HEK293 (cell line): Measurements from ENCODE around the gene PRMT7.
A peak's percentile ranks its signal among the peaks of the same experiment; 100 is the strongest.

Source experiments
- CTCF ChIA-PET: fragments of 350-600 bp; formaldehyde crosslinking; extraction: SDS; loops from one replicate; lab custom pipeline; 2021; ENCODE audit warnings: antibody characterized with exemption; lab: Yijun Ruan, JAX
- POLR2A ChIA-PET: fragments of 300-600 bp; formaldehyde crosslinking; extraction: SDS; loops from one replicate; lab custom pipeline; 2020; ENCODE audit warnings: antibody characterized with exemption, inconsistent platforms; lab: Yijun Ruan, JAX
- H3K27ac ChIP-seq: fragments of 200-500 bp; sonication (Bioruptor generic); 2 replicates; pipeline ENCODE4 v1.5.1; 2014; ENCODE audit warnings: low read depth, low read length, control low read depth, inconsistent platforms; ENCODE audit errors: extremely low read depth
- H3K36me3 ChIP-seq, 2 experiments: fragments of 200-500 bp in 1 of 2; sonication (Bioruptor generic) in 1 of 2; 1 replicate in 1 of 2; 2 replicates in 1 of 2; pipeline ENCODE4 v1.5.1; 2014 to 2017; ENCODE audit warnings: inconsistent platforms in 2 of 2, low read length in 2 of 2; ENCODE audit not compliant: control insufficient read depth in 2 of 2, insufficient read depth in 1 of 2
- H3K4me1 ChIP-seq: fragments of 200-500 bp; sonication (Bioruptor generic); 2 replicates; pipeline ENCODE4 v1.5.1; 2014; ENCODE audit warnings: mild to moderate bottlenecking, low read length, inconsistent platforms; ENCODE audit not compliant: control insufficient read depth, insufficient read depth
- H3K4me3 ChIP-seq: 2 replicates; pipeline ENCODE4 v1.5.1; 2011; ENCODE audit warnings: low read depth, mild to moderate bottlenecking, control low read depth, low read length, moderate library complexity
- H3K9me3 ChIP-seq: fragments of 200-500 bp; sonication (Bioruptor generic); 2 replicates; pipeline ENCODE4 v1.5.1; 2014; ENCODE audit warnings: low read depth, low read length, inconsistent platforms; ENCODE audit not compliant: control insufficient read depth, insufficient read depth
- AEBP2 ChIP-seq: fragments of 450-650 bp; formaldehyde crosslinking; IDR thresholded peaks from 2 replicates; pipeline ENCODE4 v1.5.1; 2016; ENCODE audit warnings: missing biosample characterization, missing genetic modification characterization, borderline replicate concordance
- BCL11B ChIP-seq: fragments of 450-650 bp; formaldehyde crosslinking; IDR thresholded peaks from 2 replicates; pipeline ENCODE4 v1.5.1; 2016; ENCODE audit warnings: low read depth, missing biosample characterization, missing genetic modification characterization
- GLIS1 ChIP-seq: fragments of 450-650 bp; formaldehyde crosslinking; IDR thresholded peaks from 2 replicates; pipeline ENCODE4 v1.5.1; 2016; ENCODE audit warnings: missing biosample characterization, missing genetic modification characterization
- MEIS1 ChIP-seq: sonication (generic); formaldehyde crosslinking; IDR thresholded peaks from 2 replicates; pipeline ENCODE4 v1.8.1; 2022; ENCODE audit warnings: missing genetic modification reagents, mild to moderate bottlenecking, borderline replicate concordance
- OVOL3 ChIP-seq: fragments of 450-650 bp; formaldehyde crosslinking; IDR thresholded peaks from 2 replicates; pipeline ENCODE4 v1.5.1; 2016; ENCODE audit warnings: missing biosample characterization, missing genetic modification characterization
- PRDM10 ChIP-seq: fragments of 450-650 bp; formaldehyde crosslinking; IDR thresholded peaks from 2 replicates; pipeline ENCODE4 v1.5.1; 2016; ENCODE audit warnings: missing biosample characterization, missing genetic modification characterization
- SCRT2 ChIP-seq: fragments of 450-650 bp; formaldehyde crosslinking; IDR thresholded peaks from 2 replicates; pipeline ENCODE4 v1.5.1; 2016; ENCODE audit warnings: missing biosample characterization, missing genetic modification characterization
- ZBTB26 ChIP-seq: fragments of 450-650 bp; formaldehyde crosslinking; optimal IDR thresholded peaks from 2 replicates; pipeline ENCODE3; 2016; ENCODE audit warnings: missing biosample characterization, mild to moderate bottlenecking, missing genetic modification characterization
- ZIC2 ChIP-seq: fragments of 450-650 bp; formaldehyde crosslinking; IDR thresholded peaks from 2 replicates; pipeline ENCODE4 v1.5.1; 2016; ENCODE audit warnings: missing biosample characterization, missing genetic modification characterization
- ZNF146 ChIP-seq: fragments of 450-650 bp; formaldehyde crosslinking; IDR thresholded peaks from 2 replicates; pipeline ENCODE4 v1.5.1; 2016; ENCODE audit warnings: missing biosample characterization, missing genetic modification characterization
- ZNF211 ChIP-seq: fragments of 450-650 bp; formaldehyde crosslinking; IDR thresholded peaks from 2 replicates; pipeline ENCODE4 v1.5.1; 2016; ENCODE audit warnings: low read depth, missing biosample characterization, missing genetic modification characterization
- ZNF311 ChIP-seq: fragments of 450-650 bp; formaldehyde crosslinking; IDR thresholded peaks from 2 replicates; pipeline ENCODE4 v1.5.1; 2017; ENCODE audit warnings: missing biosample characterization, missing genetic modification characterization, borderline replicate concordance
- ZNF426 ChIP-seq: fragments of 450-650 bp; formaldehyde crosslinking; IDR thresholded peaks from 2 replicates; pipeline ENCODE4 v1.5.1; 2017; ENCODE audit warnings: missing biosample characterization, missing genetic modification characterization, mild to moderate bottlenecking, inconsistent platforms, moderate library complexity
- ZNF501 ChIP-seq: fragments of 450-650 bp; formaldehyde crosslinking; IDR thresholded peaks from 2 replicates; pipeline ENCODE4 v1.5.1; 2016; ENCODE audit warnings: missing biosample characterization, missing genetic modification characterization
- ZNF518A ChIP-seq: fragments of 450-650 bp; formaldehyde crosslinking; conservative IDR thresholded peaks from 2 replicates; pipeline ENCODE4 v1.5.1; 2016; ENCODE audit warnings: low read depth, missing biosample characterization, missing genetic modification characterization
- ZNF529 ChIP-seq: fragments of 450-650 bp; formaldehyde crosslinking; IDR thresholded peaks from 2 replicates; pipeline ENCODE4 v1.5.1; 2017; ENCODE audit warnings: missing genetic modification characterization, missing biosample characterization; ENCODE audit not compliant: insufficient replicate concordance
- ZNF571 ChIP-seq: fragments of 450-650 bp; formaldehyde crosslinking; IDR thresholded peaks from 2 replicates; pipeline ENCODE4 v1.5.0; 2017; ENCODE audit warnings: missing biosample characterization, missing genetic modification characterization
- ZNF624 ChIP-seq: fragments of 450-650 bp; formaldehyde crosslinking; IDR thresholded peaks from 2 replicates; pipeline ENCODE4 v1.5.1; 2017; ENCODE audit warnings: missing biosample characterization, missing genetic modification characterization
- ZNF670 ChIP-seq: fragments of 450-650 bp; formaldehyde crosslinking; IDR thresholded peaks from 2 replicates; pipeline ENCODE4 v1.5.1; 2016; ENCODE audit warnings: missing biosample characterization, missing genetic modification characterization, low read depth
- ZNF785 ChIP-seq: fragments of 450-650 bp; formaldehyde crosslinking; IDR thresholded peaks from 2 replicates; pipeline ENCODE4 v1.5.1; 2016; ENCODE audit warnings: missing biosample characterization, missing genetic modification characterization

The PRMT7 gene

GRCh38 chr16:68383858-68384257 is 73.0 kb downstream of the PRMT7 start:
- Histone ChIP-seq H3K36me3 (no peaks in the 10 kb centered on the region), H3K27ac (no peak overlapping the region), H3K4me1 (no peaks in the 10 kb centered on the region), H3K4me3 (no peak overlapping the region), H3K9me3 (no peaks in the 10 kb centered on the region)
- ChIA-PET POLR2A (interaction anchor here (0.5 kb wide), 1 partner anchor 65 kb away, joined by 3 read pairs; no protein-coding TSS in a partner anchor), CTCF (interaction anchor here (0.5 to 1.4 kb wide), 5 partner anchors 8 to 453 kb away, joined by 3 to 5 read pairs (median 3); no protein-coding TSS in a partner anchor)
- no peak for TF ChIP-seq ZNF211 (tag by site-specific recombination)
- no peak for TF ChIP-seq ZNF624 (tag by site-specific recombination)
- no peak for TF ChIP-seq BCL11B
- TF ChIP-seq ZNF785 (tag by site-specific recombination), result no peak
- TF ChIP-seq ZIC2 (tag by site-specific recombination), result no peak
- TF ChIP-seq ZNF529 (tag by site-specific recombination), result no peak
- TF ChIP-seq ZNF571, result no peak
- TF ChIP-seq ZNF501 (tag by site-specific recombination), result no peak
- TF ChIP-seq ZBTB26, result no peak
- TF ChIP-seq MEIS1 (CRISPR knock-in tag), result no peak
- no peak for TF ChIP-seq ZNF311 (tag by site-specific recombination)
- TF ChIP-seq OVOL3 (tag by site-specific recombination), result no peak
- TF ChIP-seq ZNF518A (tag by site-specific recombination), result no peak
- TF ChIP-seq ZNF426 (tag by site-specific recombination), result no peak

- H3K27ac ChIP-seq, result no peak overlapping the region
- CTCF ChIA-PET, result interaction anchor here (0.5 to 1.2 kb wide), 5 partner anchors 8 to 452 kb away, joined by 3 to 5 read pairs (median 3); no protein-coding TSS in a partner anchor
- TF ChIP-seq AEBP2 (tag by site-specific recombination), result no peak
- peak; percentile 94 for TF ChIP-seq ZIC2 (tag by site-specific recombination)
- no peak for TF ChIP-seq ZNF146
- peak; percentile 42 for TF ChIP-seq PRDM10 (tag by site-specific recombination)
- peak; percentile 56; the same call in 1 of the 2 replicates for TF ChIP-seq GLIS1
- peak; percentile 42 for TF ChIP-seq SCRT2 (tag by site-specific recombination)
- no peak for TF ChIP-seq ZNF670 (tag by site-specific recombination)
- POLR2A ChIA-PET, result interaction anchor here (0.5 kb wide), 1 partner anchor 65 kb away, joined by 3 read pairs; no protein-coding TSS in a partner anchor
- no peaks in the 10 kb centered on the region for H3K36me3 ChIP-seq
- H3K4me1 ChIP-seq, result no peaks in the 10 kb centered on the region
- no peaks in the 10 kb centered on the region for H3K9me3 ChIP-seq
- H3K4me3 ChIP-seq, result no peak overlapping the region
Measured at GRCh38 chr16:68384288-68385161, 73.7 kb downstream of the PRMT7 start.
